NCI-H2196 treated with DMSO at 0.1 percent for 48 hours (cell line): ENCODE data around the gene GJC2.
"Not testable (repeated sequence)": the region's sequence is repeated elsewhere in the genome, so short reads cannot be mapped to it uniquely, and the experiment has no call there.

ENCODE experiments used
- DNase-seq: peaks from one replicate; lab custom pipeline; 2025; ENCODE audit not compliant: unreplicated experiment; lab: John Stamatoyannopoulos, UW

GJC2 gene

DNA sequence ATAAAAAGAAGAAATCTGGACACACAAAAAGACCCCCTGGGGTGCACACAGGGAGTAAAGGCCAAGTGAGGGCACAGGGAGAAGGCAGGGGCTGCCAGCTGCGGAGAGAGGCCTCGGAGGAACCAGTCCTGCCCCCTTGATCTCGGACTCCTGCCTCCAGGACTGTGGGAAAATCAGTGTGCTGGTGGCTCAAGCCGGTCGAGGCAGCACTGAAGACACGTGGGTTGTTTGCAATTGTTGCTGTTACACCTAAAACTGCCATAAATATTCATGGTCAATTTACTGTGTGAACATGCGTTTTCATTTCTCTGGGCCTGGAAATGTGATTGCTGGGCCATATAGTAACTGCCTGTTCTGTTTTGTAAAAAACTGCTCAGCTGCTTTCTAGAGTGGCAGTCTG lies 34.4 kb downstream of the GJC2 start:
- DNase-seq, result no peak

DNA sequence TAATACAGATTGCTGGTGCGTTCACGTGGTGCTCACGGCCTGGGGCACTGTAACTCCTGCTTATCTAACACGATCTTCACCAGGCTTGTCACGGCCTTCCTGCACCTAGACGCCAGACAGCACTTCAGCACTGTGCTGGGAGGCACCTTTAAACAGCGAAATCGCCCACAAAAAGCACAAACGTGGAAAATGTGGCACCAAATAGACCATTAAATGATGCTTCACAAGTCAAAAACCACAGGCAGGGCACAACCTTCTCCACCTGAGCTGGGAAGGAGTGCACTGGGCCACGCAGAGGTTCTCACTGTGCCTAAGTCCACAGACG lies 35.9 kb downstream of the GJC2 start:
- DNase-seq, result no peak

DNA sequence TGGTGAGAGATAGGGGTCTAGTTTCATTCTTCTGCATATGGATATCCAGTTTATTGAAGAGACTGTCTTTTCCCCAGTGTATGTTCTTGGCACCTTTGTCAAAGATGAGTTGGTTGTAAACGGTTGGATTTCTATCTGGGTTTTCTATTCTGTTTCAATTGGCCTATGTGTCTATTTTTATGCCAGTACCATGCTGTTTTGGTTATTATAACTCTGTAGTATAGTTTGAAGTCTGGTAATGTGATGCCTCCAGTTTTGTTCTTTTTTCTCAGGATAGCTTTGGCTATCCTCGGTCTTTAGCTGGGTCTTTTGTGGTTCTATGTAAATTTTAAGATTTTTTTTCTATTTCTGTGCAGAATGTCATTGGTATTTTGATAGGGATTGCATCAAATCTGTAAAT lies 38.5 kb downstream of the GJC2 start:
- not testable (repeated sequence) for DNase-seq

DNA sequence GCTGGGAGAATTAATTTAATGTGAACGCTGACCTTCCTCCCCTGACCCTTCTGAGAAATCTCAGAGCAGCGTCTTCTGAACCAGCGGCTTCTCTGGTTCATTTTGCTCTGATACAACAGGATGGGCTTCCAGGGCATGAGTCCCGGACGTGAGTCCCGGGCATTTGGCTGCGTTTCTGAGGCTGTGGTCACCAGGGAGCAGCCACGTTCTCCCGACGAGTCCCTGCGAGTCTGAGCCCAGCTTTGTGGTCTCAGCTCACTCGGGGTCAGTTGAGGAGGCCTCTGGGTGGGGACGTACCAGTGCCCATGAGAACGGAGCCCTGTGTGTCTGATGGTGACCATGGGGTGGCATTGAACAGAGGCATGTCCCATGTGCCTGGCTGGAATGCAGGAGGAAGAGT lies 40.5 kb downstream of the GJC2 start:
- DNase-seq, result no peak

DNA sequence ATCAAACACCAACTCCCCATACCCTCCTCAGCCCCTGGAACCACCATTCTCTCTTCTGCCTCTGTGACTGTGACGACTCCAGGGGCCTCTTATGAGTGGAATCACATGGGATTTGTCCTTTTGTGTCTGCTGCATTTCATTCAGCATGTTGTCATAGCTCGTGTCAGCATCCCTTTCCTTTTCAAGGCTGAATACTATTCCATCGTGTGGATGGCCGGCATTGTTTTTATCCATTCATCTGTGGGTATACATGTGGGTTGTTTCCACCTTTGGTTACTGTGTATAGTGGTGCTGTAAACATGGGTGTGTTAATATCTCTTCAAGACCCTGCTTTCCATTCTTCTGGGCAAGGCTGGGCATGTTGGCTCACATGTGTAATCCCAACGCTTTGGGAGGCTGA lies 41.0 kb downstream of the GJC2 start:
- no peak for DNase-seq

DNA sequence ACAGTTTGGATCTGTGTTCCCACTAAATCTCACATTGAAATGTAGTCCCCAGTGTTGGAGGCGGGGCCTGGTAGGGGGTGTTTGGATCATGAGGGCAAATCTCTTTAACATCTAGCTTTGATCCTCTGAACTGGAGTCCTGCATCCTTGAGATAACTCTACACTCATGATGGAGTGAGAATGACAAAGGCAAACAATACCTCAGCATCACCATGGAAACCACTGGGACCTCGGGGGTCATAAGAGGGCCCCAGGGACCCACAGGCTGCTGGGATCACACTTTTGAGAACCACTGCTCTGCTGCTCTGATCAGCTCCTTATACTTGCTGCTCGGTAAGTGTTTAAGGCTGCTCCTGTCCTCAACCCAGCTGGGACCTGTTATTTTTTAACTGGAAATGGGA lies 44.7 kb downstream of the GJC2 start:
- no peak for DNase-seq

DNA sequence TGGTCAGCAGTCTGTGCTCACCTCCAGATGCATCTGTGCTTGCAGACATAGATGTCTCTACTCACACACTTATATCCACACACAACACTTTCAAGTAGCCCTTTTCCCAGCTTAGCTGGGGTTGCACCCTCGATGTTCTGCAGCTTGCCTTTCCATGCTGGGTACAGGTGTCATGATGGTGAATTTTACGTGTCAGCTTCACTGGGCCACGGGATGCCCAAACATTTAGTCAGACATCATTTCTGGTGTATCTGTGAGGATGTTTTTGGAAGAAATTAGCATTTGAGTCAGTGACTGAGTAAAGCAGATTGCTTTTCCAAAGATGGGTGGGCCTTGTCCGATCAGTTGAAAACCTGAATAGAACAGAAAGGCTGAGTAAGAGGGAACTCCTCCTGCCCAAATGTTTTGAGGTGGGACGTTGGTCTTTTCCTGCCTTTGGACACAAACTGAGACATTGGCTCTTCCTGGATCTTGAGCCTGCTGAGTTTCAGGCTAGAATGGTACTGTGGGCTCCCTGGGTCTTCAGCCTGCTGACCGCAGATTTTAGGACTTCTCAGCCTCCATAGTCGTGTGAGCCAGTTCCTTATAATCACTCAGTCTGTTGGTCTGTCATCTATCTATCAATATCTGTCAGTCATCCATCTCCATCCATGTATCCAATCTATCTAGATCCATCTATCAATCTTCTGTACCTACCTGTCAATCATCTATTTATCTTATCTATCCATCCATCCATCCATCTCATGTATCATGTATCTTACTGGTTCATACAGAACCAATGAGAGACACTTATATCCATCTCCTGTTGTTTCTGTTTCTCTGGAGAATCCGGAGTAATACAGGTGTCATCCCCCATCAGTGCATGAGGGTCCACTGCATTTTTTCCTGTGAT lies 45.4 kb downstream of the GJC2 start:
- no peak for DNase-seq

DNA sequence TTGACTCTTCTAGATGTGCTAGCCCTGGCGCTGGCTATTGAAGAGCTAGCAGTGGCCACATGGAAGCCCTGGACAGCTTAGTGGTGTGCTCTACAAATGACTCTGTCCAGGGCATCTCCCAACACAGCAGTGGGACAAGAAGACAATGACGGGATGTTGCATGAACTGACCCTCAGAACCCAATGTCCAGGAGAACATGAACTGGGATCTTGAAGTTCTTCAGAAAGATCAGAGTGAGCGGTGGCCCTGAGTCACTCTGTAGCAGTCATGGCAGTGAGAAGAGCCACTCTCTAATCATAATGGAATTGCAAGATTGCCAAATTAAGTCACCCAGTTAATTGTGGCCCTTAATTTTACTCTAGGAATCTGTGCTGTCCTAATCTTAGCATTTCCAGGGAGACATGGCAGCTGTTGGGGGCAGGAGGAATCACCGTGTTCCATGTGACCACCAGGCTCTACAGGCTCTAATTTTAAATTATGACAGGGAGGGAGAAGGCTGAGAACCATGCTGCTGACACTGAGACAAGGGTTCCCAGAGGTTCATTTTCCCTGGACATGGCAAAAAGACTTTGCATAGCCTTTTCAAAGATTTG lies 47.9 kb downstream of the GJC2 start:
- DNase-seq, result no peak

DNA sequence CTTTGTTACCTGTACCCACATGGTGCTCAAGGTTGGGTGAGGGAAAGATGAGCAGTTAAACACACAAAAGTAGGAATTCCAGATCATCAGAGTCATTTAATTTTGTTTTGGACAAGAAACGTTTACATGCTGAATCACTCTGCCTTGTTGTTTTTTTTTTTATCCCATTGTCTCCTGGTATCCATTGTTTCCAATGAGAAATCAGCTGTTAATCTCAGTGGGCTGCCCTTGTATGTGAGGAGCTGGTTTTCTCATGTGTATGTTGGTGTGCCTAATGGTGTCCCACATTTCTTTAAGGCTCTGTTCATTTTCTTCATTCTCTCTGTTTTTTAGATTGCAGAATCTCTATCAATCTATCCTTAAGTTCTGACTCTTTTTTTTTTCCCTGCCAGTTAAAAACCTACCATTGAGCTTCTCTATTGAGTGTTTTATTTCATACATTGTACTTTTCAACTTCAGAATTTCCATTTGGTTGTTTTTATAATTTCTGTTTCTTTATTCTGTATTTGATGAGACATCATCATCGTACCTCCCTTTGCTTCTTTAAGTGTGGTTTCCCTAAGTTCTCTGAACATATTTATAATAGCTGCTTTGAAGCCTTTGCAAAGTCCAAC lies 49.4 kb downstream of the GJC2 start:
- no peak for DNase-seq

DNA sequence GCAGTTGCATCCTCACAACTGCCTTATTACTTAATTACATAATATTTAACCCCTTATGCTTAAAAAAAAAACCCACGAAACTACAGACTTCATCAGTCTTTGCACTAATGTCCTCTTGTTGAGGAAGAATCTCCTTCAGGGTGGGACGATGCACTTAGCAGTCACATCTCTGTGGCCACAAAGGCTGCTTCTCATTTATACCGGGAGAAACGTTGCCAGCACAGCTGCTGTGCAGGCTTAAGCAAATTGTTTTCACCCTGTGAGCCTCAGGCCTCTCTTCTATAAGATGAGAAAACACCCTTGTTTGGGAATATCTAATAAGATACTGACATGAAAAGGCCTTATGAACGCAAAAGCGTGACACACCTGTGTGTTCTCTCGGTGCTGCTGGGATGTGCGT lies 55.2 kb downstream of the GJC2 start:
- DNase-seq, result no peak

DNA sequence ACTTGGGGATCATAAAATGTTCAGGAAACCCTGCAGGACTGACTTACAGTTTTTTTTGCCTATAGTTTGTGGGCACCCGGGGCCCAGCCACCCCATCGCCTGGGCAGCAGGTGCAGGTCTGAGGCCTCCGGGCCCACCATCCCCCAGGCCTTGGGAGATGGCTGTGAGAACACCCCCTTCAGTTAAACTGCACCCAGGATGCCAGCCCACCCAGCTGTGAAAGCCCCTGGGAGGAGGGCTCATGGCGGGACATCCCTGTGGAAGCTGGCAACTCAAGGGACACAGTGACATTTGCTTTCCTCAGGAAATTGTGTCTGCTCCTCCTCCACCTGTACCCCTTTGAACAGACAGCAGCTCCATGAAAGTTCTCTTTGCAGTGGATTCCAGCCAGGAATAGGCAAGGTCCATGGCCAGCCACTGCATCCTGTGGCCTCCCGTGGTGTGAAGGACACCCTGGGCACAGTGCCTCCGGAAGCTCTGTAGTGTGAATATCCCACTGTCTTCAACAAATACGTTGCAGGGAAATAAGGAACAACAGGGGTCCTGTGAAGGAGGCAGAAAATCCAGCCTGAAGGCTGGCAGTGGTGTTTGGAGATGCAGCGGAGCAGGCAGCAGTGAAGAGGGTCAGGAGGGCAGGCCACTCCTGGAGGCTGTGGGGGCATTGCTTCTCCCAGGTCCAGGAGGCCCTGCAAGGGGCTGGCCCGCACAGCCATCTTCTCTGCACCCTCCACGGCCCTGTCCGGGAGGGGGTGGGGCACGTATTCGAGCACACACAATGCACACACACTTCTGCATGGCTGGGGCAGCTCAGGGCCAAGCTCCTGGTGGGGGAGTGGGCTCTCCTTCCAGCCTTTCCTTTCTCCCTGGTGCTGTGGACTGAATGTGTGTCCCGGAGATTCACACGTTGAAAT lies 56.1 kb downstream of the GJC2 start:
- DNase-seq, result no peak

DNA sequence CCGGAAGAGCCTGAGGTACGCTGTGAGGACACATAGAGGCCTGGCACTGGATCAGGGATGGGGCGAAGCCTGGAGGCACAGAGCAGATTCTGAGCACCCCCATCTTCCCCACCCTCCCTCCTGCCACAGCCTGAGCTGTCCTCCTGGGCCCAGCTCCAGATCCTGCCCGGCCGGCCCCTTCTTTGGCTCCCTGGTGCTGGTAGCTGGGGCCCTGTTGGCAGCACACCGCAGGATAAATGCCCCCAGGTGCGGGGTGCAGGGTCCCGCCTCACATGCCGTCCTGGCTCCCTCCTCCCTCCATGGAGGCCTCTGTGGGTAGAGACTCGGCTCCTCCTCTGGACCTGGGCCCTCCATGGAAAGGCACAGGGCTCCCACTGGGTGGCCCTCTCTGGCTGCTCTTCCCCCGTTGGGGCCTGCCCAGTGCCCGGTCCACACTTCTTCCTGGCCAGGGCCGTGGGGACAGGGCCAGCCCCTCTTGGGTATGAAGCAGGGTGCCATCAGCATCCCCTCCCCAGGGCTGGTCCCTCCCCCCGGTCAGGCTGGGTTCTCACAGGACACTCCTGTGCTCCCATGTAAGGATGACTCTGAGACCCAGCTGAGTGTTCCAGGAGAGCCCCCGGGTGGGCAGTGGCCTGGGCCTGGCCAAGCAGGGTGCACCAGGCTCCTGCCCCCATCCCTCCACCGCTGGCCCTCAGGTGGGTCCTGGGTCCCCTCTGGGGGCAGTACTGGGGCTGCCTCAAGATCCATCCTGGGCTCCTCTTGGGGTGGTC lies 57.0 kb downstream of the GJC2 start:
- DNase-seq, result no peak

DNA sequence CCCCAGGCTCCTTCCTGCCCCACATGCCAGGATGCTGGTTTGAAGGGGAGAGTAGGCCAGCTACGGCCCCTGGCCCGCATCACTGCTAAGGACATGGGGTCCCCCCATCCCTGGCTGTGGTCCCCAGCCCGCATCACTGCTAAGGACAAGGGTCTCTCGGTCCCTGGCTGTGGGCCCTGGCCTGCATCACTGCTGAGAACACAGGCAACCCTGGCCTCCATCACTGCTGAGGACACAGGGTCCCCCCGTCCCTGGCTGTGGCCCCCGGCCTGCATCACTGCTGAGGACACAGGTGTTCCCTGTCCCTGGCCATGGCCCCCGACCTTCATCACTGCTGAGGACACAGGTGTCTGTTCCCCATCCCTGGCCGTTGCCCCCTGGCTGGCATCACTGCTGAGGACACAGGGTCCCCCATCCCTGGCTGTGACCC lies 57.7 kb downstream of the GJC2 start:
- no peak for DNase-seq

DNA sequence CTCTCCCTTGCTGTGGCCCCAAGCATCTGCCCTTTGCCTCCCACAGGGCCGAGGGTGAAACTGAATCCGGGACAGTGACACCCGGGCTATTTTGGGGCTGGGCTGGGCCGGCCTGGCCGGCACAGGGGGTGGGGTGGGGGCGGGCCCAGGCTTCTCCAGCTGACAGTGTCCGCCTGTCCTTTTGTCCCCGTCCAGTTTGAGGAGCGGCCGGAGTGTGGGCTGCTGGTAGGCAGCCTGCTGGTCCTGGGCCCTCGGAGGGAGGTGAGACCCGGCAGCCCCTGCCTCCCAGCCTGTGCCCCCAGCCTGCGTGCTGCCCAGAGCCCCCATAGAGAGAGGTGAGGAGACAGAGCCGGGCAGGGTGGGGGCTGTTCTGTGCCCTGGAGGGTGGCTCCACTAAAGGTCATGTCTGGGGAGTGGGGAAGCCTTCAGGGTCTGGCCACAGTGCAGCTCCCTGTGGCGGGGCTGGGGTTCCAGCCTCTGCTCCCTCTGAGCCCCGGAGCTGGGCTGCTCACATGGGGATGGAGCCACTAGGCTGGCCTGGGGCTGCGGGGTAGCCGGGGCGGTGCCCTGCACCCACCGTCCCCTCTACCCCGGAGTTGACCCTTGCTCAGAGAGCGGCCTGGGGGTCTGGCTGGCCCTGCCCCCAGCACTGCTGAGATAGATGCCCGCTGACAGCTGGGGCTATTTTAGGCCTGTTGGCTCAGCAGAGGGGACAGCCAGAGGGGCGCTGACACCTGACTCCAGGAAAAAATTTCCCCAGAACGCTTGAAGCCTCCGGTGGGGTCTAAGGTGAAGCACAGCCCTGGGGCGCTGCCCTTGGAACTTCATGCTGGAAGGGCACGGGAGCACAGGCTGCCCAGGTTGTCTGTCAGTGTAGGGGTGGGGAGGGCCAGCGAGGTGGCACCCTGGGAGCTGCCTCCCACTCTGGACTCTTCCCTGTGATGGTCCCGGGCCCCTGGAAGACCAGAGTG lies 58.4 kb downstream of the GJC2 start, which contains the start of gene OBSCN:
OBSCN (plus strand) TSS at position 194 of the 971 bp plus-strand sequence. CDS start 3,740 bp downstream, outside the sequence.
- no peak for DNase-seq

DNA sequence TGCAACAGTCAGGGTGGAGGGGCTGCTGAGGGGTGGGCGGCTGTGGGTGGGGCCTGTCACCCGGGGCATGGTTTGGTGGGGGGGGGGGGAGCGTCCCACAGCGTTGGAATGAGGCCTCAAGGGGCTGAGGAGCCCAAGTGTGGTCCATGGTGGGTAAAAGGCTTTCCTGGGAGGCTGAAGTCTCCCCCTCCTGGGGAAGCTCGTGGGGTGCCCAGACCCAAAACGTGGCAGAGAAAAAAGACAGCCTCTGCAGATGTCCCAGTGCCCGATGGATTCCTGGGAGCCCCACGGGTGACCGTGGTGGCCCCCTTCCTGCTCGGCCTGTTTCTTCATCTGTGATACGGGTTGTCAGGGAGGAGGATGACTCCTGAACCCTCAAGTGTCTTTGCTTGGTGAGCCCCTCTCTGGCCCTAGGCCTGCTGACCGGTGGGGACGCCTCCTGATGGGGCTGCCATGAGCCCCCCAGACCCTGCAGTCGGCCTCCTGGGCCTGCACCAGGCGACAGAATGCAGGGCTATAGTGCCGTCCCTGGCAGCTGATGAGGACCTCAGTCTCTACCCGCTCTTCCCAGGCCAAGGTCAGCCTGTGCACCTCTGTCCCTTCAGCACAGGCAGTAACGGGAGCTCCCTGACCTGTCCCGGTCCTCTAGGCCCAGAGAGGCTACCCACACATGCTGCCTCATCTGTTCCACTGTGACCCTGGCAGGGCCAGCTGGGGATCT lies 59.3 kb downstream of the GJC2 start:
- DNase-seq, result no peak
